T1000 (cell line): ENCODE data around the gene PER2.
"Not testable (repeated sequence)": the region's sequence is repeated elsewhere in the genome, so short reads cannot be mapped to it uniquely, and the experiment has no call there.

ENCODE experiments used
- DNase-seq: peaks from one replicate; lab custom pipeline; 2025; ENCODE audit warnings: mixed read lengths; lab: John Stamatoyannopoulos, UW

The PER2 gene

DNA sequence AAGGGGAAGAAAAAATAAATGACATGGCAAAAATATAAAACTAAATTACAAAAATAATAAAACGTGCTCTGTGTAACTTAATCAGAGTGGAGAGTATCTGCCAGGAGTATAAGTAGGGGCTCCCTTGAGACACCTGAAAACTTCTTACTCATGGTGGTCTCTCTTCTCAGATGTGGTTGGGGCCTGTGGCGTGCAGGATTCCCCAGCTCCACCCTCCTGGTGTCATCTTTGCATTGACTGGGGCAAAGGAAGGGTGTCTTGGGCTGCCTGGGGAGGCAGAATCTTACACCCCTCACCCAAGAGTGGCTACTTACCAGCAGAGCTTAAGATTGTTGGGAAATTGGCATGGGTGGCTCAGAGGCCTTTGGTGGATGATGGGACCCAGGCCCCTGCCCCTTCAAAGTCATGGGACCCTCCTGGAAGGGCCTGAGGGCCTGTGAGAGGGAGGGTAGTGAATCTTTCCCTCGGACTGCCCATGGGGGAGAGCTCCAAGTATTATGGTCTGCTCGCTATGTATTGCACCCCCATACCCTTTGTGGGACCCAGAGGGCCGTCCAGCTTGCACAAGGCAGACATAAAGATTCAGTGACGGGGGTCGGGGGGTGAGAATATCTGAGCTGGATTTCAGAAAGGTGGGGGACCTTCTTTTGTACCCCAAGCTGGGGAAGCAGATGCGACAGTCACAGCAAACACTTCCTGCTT, 25.0 kb upstream of the PER2 start:
- no peak for DNase-seq

DNA sequence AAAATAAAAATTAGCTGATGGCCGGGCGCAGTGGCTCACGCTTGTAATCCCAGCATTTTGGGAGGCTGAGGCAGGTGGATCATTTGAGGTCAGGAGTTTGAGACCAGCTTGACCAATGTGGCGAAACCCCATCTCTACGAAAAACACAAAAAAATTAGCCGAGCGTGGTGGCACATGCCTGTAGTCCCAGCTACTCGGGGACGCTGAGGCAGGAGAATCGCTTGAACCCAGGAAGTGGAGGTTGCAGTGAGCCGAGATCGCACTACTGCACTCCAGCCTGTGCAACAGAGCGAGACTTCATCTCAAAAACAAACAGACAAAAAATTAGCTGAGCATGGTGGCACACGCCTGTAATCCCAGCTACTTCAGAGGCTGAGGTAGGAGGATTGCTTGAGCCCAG, 22.3 kb upstream of the PER2 start:
- DNase-seq: not testable (repeated sequence)

DNA sequence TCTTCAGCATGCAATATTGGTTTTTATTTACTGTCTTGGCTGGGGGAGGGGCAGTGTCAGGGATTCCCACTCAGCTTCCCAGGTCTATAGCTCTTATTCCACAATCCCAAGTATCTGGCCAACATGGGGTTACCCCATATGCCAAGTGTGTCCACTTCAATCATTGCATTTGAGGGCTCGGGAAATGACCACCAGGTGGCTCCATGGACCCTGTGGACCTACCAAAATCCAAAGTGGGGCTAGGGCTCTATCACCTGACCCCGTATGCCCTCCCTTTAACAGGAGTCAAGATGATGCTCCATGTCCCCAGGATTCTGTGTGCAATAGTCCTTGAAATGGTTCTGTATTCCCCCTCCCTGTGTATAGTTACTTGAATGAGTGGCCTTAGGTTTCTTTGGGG, 19.8 kb upstream of the PER2 start:
- no peak for DNase-seq

DNA sequence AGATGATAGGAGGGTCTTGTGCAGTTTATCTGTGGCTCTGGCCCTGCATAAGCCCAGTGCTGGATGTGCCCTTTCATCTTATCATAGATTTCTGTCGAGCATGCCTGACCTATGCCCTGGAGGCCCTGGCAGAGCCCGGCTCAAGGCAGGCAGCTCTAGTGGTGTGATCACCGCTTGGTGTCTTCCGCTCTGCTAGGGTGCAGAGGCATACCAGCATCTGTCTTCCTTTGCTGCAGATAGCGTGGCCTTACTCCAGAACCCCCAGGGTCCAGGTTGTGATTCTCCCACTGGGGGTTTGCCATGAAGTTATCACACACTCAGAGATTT, 18.2 kb upstream of the PER2 start:
- no peak for DNase-seq

DNA sequence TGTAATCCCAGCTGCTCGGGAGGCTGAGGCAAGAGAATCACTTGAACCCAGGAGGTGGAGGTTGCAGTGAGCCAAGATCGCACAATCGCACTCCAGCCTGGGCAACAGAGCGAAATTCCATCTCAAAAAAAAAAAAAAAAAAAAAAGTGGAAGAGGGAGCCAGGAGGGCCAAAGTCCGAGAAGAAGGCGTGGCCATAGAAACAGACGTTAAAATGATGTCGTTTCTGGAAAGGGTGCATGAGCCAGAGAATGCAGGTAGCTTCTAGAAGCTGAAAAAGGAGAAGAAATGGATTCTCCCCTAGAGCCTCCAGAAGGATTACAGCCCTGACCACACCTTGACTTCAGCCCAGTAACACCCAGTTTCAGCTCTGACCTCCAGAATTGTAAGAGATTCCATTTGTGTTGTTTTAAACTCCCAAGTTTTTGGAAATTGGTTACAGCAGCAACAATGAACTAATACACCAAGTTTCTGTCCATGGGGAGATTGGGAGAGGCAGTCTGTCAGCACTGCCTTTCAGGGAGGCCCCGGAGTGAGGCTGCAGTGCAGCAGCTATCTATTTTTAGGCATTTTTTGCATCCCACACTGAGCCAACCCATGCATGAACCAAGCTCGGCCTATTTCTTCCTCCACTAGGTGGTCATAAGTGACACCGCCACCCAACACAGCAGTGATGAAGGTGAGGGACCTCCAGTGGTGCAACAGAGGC, 17.7 kb upstream of the PER2 start:
- no peak for DNase-seq

DNA sequence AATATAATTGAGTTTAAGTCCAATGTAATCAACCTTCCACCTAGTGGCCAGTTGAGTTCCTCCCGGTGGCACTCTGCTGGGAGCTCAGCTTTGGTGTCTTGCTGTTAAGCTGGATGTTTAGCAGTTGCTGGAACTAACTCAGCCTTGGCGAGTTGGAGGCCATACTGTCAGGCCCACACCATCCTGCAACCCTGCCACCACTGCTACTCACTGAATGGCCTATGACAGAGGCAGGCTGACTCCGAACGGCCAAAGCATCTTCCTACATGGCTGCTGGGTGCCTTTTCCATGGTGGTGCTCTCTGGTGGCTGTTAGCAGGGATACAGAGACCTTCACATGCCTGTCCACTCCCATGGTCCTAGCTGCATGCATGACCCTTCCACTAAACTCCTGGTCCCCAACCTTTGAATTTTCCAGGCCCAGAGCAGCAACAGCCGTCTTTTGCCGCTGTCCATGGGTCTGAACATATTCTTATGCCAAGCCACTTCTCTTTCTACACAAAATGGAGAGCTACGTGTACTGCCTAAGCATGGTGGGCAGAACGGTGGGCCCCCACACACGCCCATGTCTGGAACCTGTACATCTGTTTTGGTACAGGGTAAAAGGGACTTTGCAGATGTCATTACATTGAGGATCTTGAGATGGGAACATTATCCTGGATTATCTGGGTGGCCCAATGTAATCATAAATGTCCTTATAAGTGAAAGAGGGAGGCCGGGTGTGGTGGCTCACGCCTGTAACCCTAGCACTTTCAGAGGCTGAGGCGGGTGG, 16.9 kb upstream of the PER2 start:
- DNase-seq: no peak

DNA sequence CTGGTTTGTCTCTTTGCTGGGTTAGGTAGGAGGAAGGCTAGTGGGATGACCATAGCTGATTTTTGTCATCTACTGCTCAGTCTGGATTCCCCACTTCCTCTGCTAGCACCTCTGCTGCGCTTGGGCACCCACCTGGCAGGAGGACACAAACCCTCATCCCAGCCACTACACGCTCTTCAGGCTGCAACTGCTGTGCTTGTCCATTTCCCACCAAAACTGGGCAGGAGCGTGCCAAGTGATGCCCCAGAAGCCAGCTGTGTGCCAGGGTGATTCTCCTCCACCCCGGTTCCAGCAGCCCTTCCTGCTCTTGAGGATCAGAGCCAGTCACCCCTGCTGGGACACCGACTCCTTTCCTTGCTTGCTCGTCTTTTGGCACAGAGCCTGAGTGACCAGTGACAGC, 15.7 kb upstream of the PER2 start:
- no peak for DNase-seq

DNA sequence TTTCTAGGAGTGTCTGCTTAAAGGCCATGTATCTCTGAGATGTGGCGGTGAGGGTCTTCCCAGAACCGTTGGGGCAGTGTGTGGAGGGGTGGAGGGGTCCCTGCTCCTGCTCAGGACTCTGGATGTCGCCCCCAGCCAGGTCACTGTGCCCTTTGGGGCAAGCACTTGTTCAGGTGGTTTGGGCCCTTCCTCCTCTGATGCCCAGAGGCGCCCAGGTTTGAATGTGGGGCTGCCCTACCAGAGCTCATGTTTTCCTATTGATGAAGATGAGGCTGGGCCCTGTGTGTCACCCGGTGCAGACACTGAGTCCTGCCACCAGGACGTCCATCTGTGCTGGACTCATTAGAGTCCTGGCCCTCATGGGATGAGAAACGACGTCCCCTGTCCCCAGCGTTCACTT, 14.3 kb upstream of the PER2 start:
- DNase-seq: no peak

DNA sequence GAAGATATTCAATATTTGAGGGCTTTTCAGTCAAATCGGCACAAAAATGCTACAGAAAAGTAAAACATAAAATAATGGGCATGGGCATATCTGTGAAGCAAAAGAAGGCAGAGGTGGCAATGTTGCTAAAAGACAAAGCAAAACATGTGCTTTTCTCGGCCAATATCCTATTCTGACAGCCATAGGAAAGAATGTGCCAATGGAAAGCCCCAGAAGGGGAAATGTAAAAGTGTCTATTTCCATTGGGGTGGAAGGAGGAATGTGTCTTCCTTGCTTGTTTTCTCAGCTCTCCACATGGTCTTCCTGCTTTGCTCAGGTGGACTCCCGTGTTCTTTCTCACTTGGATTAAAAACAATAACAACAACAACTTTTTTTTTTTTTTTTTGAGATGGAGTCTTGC, 13.7 kb upstream of the PER2 start:
- DNase-seq: no peak

DNA sequence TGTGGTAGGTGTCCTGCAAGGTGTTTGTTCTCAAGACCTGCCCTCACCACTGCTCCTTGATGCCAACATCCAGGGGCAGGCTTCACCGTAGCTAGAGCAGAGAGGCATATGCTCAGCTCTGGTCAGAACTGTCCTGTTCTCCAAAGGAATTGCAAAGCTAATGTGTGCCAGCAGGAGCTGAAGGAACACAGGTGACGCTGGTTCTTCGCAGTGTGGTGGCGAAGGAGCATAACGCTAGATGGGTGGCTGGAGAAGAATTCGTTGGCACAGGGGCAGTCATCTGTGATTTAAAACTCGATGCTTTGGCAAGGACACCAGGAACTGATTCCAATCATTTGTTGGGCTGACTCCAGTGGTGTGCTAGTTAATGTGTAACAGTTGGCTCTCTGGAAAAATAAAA, 11.4 kb upstream of the PER2 start:
- DNase-seq: no peak

DNA sequence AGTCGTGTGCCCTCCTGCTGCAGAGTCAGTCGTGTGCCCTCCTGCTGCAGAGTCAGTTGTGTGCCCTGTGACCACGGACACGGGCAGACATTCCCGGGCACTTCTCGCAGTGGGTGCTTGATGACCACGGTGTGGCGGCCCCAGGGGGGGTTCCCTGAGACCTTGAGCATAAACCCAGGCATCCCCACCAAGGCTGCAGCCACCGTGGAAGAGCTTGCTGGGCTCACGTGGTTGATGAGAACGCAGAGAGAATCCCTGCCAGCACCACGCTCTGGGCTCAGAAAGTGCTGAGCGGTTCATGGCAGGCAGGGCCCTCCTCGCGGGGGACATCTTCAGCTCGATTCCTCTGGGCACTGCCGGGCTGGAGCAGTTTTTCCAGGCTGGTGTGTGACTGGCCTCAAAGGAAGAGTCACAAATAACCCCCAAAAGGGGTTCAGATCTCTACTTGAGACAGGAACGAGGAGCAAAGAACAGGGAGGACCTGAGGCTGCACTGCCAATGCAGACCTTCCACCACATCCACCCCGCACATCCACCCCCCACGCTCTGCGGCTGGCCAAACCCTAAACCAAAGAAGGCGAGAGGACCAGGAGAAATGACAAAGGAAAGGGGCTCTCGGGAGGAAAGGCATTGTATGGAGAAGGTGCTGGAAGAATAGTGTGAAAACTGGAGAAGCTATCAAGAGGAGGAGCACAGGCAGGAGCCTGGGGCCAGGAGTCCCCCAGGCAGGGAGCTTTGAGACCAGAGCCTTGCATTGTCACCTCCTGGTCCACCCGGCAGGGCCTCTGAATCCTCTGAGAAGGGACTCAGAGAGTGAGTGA, 8.4 kb upstream of the PER2 start:
- no peak for DNase-seq

DNA sequence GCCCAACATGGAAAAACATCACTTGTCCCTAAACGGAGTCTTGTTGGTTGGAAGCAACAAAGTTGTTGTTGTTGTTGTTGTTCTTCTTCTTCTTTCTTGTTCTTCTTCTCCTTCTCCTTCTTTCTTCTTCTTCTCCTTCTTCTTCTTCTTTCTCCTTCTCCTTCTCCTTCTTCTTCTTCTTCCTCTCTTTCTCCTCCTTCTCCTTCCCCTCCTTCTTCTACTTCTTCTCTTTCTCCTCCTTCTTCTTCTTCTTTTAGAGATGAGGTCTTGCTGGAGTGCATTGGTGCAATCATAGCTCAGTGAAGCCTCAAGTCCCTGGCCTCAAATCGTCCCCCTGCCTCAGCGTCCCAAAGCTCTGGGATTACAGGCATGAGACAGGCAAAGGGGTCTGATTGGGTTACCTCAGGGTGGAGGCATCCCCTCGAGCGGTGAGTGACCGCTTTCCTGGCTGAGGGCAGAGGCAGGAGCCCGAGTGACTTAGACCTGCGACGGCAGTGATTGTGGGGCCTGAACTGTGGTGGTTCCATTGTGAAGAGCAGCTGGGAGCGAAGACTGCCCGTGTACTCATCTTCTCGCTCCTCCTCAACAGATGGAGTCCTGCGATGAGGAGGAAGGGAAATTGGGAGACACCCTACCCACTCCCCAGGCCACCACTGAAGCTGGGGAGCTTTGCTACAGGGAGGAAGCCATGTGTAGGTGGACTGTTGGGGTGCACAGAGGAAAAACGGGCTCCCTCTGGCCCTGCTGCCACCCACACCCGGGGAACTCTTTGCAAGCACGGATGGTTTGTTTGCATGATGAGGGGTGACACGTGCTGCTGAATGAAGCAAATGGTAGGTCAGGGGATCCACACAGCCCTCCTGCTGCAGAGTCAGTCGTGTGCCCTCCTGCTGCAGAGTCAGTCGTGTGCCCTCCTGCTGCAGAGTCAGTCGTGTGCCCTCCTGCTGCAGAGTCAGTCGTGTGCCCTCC, 7.0 kb upstream of the PER2 start:
- no peak for DNase-seq

DNA sequence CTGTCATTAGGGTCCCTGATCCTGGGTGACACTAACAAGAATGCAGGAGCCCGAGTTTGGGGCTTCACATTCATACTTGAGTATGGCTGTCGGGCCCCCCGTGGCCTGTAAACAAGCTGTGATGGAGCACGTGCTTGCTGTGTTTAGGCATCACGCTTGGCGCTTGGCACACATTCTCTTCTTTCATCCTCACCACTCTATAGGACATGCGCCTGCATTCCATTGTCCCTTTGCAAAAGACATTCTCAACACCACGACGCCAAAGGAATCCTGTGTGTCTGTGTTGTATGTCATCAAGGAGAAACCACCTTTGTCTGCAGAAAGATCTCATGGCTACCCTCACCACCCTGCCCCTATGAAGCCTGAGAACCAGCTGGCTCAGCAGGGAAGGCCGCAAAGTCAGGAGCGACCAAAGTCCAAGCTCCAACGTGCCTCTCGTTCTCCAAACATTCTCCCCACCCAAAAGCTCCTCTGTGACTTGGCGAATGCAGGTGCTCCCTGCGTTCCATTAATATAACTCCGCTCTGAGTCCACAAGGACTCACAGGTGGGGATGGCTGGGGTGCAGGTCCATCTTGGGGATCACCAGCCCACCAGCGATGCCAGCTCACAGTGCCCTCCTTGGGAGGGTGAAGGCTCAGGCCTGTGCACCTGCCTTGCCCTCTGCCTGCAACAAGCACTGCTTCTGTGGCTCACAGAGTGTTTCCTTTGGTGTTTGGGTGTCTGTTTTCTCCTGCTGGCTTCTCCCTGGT, 6.2 kb upstream of the PER2 start:
- DNase-seq: no peak

DNA sequence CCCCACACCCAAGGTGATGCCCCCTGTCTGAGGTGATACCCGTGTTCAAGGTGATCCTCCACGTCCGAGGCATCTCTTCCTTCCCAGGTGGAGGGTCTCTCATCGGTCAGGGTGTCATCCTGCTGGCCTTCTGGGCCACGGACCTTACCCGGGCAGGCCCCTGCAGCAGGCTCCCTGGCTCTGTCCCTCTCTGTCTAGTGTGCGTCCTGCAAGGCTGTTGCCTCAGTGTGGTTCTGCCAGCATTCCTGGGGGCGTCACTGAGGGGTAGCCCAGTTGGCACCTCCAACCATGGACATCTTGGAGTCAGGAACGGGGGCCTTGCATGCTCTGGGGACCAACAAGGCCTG, 5.6 kb upstream of the PER2 start:
- no peak for DNase-seq

DNA sequence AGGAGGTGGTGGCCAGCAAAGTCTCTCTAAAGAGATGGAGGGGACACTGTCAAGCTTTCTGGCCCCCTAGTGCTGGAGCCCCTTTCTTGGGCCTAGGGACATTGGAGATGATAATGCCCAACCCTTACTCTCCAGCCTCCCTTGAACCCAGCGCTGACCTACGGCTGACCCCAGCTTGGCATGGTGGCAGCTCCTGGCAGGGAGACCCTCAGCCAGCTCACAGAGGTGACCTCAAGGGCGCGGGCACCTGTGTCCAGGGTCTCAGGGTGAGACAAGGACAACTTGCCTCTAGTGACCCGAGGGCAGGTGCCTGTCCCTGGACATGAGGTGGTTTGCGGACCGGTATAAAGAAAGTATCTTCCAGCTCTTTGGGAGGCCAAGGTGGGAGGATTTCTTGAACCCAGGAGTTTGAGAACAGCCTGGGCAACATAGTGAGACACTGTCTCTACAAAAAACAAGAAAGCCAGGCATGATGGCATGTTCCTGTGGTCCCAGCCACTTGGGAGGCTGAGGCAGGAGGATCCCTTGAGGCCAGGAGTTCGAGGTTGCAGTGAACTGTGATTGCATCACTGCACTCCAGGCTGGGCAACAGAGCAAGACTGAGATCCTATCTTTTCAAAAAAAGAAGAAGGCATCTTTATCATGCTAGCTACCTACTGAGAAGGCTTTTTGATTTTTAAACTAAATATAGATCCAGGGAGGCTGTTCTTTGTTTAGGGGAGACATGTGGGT, 3.3 kb upstream of the PER2 start:
- no peak for DNase-seq

DNA sequence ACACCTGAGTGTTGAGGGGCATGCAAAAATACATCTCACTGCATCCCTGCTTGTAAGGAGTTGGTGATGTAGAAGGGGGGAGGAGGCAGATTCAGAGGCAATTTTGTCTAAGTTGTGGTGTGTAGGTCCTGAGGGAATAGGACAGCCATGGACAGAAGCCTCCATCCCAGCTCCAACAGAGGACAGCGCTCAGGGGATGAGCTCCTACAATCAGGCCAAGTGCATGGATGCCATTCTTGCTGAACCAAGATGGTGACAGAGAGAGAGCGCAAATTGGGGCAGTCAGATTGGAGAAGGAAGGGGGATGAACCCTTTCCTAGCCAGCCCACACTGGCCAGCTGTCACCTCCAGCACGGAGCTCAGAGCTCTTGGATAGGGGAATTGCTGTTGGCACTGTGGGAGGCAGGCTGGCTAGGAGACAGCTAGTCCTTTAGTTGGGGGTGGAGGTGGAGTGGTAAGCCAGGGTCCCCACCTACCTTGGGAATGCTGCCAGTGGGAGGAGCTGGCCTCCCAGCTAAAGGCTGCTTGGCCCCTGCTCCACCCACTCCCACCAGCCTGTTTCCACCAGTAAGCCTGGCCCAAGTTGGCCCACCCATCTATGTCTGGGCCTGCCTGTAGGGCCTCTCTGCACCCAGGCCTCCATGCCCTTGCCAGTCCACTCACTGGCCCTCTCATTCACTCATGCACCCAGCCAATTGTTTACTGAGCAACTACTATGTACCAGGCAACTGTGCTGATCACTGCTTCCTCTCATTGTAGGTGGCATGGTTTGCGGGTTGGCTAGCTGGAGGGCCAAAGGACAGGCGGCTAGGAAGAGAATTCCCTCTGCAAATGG, 2.5 kb upstream of the PER2 start:
- DNase-seq: no peak

DNA sequence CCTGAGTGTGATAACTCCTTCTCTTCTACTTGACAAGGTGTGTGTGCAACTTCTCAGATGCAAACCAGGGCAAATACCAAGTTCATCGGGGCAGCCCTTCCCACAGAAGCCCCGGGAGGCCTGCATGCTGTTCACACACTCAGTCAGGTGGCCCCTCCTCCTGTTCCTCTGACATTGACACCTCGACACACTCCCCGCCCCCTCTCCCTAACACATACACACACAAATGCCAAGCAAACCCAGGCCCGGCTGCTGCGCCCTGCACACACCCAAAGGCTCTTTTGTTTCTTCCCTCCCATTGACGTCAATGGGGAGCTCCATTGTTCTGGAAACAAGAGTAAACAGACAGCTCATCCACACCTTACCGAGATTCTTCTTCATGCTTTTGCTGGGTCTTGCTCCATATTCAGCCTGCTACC, 1.7 kb upstream of the PER2 start:
- no peak for DNase-seq

DNA sequence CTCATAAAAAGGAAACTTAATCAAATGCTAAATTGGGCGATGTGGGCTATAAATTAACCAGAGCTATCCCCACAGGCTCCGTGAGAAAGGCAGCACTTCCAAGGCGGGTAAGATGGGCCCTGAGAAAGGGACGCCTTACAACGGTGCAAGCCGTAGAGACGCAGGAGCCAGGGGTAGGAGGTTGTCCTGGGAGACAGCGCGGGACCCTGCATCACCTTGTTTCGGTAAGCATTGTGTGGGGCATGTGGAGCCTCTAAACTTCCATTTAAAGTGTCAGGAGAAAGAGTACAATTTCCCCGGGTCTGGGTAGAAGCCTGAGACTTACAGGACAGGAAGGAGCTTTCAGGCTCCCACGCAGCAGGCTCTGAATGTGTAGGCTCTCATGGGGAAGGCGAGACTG, 1.2 kb upstream of the PER2 start:
- DNase-seq: no peak
